GM19025 (cell line): ENCODE measurements around the gene THEMIS.
"Not testable (repeated sequence)": the region's sequence is repeated elsewhere in the genome, so short reads cannot be mapped to it uniquely, and the experiment has no call there.

ENCODE experiments used
- ATAC-seq: cut with Tn5 transposase; IDR thresholded peaks from one replicate; pipeline ENCODE4 v1.9.1; 2021; ENCODE audit warnings: mild to moderate bottlenecking, low read depth, moderate library complexity; ENCODE audit not compliant: unreplicated experiment

THEMIS gene, protein sequence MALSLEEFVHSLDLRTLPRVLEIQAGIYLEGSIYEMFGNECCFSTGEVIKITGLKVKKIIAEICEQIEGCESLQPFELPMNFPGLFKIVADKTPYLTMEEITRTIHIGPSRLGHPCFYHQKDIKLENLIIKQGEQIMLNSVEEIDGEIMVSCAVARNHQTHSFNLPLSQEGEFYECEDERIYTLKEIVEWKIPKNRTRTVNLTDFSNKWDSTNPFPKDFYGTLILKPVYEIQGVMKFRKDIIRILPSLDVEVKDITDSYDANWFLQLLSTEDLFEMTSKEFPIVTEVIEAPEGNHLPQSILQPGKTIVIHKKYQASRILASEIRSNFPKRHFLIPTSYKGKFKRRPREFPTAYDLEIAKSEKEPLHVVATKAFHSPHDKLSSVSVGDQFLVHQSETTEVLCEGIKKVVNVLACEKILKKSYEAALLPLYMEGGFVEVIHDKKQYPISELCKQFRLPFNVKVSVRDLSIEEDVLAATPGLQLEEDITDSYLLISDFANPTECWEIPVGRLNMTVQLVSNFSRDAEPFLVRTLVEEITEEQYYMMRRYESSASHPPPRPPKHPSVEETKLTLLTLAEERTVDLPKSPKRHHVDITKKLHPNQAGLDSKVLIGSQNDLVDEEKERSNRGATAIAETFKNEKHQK

DNA sequence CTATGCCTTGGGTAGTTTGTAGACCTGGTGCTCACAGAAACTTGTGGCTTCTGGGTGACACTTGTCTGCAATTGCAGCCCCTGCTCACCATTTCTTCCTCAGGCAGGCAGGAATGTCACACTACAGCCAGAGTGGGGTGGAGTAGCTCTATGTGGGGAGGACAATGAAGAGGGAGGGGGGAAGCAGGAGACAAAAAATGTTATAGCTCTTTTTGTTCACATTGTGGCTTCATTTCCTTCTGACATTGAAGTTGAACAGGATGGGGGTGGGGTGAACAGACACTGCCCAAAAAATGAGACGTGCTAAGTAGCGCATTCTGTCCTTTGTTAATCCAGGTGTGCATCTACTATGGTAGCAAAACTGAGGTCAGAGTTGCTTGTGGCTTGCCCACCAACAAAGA lies at the start of gene THEMIS:
Gene THEMIS (minus strand): TSS at position 124 of the 400 bp plus-strand sequence. CDS start 126 bp downstream, outside the sequence.
- no peak for ATAC-seq

DNA sequence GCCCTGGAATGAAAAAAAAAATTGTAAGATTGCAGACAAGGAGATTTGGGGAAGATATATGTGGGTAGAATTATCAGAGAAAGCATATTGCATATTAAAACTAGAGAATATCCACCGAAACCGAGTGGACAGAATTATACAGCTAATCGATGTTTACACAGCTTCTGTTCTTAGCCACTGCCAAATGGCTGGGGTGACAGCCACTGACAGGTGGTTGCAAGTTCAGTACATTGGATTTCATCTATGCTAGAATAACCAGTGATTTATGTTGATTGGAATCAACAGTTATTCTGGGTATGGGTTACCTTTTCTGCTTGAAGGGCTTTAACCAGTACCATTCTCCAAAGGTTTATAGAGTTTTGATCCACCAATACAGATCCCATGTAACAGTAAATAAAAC lies 48.4 kb upstream of the THEMIS start:
- no peak for ATAC-seq

DNA sequence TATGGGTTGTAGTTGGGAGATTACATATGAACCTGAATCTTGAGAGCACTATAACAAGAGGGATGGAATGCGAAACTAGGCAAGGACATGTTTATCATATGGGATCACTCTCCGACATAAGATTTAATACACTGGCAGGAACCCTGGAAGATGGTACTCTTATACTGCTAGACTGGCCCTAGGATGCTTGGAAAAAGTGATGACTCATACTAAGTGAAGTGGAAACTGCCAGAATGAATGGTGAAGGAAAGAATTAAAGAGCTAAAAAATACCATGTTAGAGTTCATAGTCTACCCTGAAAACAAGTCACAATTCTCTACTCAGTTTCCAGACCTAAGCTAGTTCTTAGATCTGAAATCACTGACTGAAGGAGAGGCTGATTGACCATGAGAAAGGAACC lies 45.5 kb upstream of the THEMIS start:
- no peak for ATAC-seq

DNA sequence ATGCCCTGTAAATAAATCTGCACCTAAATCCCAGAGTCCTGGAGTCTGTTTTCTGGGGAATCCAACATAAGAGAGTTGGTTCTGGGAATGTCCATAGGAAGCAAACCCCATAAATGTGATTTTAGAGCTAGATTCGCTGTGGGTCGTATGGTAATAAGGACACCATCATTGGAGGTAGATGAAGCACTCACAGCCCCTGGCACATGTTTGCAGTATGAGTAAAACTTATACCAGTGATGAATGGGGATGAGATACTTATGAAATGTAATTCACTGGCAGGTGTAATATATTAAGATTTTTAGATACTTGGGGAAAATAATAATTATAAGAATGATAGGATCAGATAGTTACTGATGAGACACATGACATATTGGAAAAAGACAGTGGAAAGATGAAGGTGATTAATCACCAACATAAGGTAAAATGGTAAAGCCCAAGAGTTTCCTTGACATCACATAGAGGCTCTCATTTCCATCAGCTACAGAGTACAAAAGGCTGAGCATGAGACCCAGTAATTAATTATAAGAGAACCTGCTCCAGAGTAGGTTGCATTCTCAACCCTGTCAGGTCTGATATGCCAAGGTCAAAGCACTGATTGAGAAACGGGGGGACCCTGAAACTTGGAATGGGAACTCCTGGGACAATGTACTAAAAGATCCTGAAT lies 44.7 kb upstream of the THEMIS start:
- no peak for ATAC-seq

DNA sequence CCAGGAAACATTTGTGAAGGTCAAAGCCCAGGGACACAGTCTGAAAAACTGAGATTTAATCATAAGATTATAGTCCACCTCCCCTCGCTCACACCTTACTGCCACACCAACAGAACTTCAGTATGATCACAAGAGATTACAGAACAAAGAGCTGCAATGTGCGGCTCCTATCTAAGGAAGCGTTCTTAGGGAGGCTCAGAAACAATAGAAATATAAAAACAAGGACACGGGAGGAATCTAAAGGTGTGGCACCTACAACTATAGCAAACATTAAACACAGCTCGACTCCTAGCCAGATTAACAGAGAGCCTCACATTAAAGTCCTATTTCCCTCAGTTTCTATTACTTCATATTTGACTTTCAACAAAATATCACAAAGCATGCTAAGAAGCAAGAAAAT lies 40.4 kb upstream of the THEMIS start:
- ATAC-seq = no peak

DNA sequence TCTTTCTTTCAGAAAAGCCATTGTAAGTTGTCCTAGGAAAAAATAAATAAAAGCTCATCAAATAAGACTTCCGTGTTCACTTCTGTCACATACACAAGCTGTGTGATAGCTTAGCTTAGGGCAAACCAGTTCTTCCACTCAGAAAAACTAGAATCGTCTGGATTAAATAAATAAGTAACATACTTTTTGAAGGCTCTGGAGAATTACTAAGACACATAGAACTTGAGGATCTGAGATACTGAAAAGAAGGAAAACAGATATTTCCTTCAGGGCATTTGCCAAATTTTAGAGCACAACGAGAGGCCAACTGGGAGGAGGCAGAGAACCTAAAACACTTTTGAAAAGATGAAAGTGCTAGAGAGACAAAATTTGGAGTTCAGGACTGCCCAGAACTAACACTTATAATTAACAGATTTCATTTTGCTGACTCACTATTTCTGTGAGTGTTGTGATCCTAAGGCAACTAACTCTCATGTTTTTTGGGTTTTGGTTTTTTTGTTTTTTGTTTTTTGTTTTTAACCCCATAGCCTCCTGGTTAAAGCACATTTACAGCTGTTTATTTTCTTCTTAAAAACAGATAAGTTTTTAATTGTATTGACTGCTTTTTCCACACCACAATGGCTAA lies 38.7 kb upstream of the THEMIS start:
- ATAC-seq = no peak

DNA sequence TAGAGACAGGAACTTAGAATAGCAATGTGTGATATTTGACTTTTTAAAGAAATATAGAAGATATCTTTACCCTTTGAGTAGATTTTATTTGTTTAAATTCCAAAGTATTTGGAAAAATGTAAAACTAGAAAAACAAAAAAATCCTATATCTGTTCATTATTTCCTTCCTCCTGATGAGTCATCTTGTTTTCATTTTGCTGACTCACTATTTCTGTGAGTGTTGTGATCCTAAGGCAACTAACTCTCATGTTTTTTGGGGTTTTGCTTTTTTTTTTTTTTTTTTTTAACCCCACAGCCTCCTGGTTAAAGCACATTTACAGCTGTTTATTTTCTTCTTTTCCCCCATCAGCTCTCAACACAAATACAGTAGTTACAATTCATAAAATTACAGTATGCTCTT lies 37.8 kb upstream of the THEMIS start:
- ATAC-seq = no peak

DNA sequence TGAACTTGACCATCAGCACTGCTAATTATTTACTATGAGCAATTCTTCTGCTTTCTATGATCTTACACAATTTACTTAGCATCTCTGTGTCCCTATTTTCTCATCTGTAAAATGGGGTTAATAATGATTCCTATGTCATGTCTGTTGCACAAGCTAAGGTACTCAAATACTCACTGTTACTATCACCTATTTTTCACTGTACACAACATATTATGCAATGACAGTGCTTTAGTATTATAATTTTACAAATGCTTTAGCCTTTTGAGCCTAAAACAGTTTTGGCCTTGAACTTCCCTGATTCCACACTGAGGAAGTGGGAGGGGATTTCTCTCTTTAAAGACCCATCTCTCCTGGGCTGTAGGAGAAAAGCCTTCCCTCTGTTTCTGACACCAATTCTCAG lies 36.9 kb upstream of the THEMIS start:
- no peak for ATAC-seq

DNA sequence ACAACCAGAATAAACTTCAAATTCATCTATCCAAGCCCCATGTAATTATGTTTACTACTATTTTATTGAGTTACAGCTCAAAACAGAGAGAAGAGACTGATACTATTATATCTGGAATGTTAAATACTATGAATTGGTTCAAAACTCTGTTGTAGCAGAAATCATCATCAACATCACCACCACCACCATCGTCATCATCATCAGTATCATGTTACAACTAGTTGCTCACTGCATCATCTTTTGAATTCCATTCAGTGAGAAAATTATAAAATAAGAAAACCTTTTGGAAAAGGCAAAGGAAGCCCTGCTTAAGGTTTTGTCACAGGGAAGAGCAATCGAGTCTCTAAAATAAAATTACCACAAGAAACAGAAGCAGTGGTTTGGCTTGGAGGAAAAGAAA lies 36.2 kb upstream of the THEMIS start:
- no peak for ATAC-seq

DNA sequence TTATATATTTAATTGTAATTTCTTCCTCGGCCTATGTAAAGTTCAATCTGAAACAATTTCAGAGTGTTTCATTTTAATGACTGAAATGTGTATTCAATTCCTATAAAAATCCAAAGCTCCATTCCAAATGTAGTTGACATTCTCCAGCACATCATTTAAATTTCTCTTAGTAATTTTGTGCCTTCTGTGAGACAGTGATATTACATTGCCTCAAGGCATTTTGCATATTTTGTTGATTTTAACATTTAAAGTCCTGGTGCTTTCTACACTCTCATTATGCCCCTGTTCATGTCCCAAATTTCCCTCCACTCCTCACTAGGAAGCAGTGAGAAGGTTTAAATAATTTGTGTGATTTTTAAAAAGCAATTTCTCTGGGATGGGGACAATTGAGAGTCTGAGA lies 34.1 kb upstream of the THEMIS start:
- no peak for ATAC-seq

DNA sequence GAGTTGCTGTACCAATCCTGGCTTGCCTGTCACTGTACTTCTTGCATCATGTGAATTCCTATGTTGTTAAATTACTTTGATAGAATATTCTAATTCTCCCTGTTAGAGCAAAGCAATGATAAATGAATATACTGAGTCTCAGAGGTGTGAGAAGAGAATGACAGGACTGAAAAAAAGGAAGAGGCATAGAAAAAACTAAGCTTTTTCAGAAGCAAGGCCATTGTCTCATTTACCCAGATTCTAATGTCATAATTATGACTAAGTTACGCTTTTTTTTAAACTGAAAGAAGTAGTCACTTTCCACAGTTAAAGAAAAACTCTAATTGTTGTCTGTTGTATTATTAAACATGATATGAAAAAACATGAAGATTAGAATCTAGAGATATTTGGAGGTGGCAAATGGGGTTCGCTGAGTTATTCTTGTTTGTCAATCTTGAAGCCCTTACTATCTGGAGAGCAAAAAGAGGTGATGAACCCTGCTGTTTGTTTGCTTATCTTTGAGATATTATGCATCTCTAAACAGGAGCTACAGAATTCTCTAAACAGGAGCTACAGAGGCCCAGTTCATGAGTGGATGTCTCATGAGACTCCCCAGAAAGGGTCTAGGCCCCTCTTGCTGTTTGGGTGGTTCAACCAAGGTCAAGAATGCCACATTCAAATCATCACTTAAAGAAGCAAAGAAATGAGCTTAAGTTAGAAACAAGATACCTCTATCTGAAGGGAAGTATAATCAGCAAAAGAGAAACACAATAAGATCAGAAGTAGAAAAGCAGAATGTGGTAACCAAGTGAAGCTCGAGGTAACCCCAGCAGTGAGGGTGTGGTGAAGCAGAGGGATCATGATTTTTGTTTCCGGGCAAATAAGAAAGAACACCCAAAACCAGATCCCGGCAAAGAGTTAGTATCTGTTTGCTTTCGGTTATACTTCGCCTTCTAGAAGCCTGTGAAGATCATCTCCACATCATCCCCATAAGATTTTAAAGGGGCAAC lies 33.3 kb upstream of the THEMIS start:
- no peak for ATAC-seq

DNA sequence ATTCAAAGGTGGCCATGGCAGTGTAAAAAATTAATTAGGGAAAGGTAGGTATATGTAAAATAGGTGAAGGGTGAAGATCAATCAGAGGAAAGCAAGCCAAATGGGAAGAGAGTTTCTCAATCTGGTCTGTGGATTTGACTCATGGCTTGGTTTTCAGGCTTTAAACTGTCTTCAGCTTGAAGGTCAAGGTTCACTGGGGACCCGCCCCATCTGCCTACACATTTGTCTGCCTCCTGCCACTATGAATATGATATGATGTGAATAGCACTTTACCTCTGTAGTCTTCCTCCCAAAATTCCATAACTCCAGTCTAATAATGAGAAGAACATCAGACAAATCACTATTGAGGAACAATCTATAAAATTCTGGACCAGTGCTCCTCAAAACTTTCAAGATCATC lies 32.3 kb upstream of the THEMIS start:
- no peak for ATAC-seq

DNA sequence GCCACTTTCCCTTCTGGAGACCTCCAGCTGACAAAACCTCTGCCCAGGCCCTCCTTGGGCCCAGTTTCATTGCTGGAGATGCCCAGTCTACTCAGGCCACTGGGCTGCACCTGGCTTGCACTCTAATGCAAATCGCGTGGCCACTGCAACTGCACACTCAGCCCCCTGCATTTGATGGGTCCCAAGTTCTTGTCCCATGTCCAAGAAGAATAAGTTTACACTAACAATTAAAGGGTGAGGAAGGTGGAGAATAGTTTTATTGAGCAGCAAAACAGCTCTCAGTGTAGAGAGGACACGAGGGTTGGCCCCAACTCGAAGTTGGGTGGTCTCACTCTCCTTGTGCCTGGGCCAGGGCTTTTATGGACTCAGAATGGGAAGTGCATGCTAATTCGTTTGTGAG lies 31.9 kb upstream of the THEMIS start:
- ATAC-seq = no peak

DNA sequence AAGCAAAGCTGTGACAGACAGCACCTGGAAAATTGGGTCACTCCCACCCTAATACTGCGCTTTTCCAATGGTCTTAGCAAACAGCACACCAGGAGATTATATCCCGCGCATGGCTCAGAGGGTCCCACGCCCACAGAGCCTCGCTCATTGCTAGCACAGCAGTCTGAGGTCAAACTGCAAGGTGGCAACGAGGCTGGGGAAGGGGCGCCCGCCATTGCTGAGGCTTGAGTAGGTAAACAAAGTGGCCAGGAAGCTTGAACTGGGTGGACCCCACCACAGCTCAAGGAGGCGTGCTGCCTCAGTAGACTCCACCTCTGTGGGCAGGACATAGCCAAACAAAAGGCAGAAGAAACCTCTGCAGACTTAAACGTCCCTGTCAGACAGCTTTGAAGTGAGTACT lies 25.6 kb upstream of the THEMIS start:
- ATAC-seq = not testable (repeated sequence)

DNA sequence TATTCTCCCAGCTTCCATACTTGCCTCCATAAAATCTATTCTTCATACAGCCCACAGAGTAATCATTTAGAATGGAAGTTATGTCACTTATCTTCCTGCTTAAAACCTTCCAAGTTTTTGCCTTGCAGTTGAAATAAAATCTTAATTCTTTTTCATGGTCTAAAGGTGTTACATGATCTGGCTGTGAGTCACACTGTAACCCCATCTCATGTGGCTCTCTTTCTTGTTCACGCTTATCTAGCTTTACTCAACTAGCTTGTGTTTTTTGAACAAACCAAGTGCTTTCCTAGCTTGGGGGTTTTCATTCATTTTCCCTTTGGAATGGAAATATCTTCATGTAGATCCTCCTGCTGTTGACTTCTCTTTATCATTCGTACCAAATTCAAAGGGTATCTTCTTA lies 23.6 kb upstream of the THEMIS start:
- ATAC-seq = no peak

DNA sequence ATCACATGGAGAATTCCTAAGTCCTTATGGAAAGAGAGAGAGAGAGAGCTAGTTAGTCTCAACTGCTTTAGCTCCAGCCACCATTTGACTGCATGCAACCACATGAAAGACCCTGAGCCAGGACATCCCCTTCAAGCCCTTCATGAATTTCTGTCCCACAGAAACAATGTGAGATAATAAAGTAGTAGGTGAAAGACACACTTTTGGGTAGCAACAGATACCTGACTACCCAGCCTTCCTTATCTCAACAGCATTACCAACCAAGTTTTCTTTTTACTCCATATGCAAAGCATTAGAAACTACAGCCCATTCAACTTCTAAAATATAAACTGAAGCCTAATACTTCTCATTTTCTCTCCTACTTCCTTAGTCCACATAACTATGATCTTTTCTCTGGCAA lies 23.2 kb upstream of the THEMIS start:
- ATAC-seq = no peak

DNA sequence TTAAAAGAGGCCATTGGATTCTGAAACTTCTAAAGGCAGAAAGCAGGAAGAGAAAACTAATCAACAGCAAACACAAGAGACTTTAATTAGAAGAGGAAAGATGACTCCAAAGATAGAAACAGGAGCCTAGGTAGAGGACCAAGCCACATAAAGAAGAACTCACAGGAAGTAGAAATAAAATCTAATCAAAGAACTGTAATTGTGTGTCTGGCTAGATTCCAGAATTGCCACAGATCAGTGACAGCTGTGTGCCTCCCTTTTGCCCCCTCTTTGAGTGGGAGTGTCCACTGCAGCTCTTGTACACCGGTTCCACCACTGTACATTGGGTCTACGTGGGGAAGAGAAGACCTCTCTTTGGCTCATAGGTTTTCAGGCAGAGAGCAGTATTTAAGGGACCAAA lies 22.3 kb upstream of the THEMIS start:
- no peak for ATAC-seq

DNA sequence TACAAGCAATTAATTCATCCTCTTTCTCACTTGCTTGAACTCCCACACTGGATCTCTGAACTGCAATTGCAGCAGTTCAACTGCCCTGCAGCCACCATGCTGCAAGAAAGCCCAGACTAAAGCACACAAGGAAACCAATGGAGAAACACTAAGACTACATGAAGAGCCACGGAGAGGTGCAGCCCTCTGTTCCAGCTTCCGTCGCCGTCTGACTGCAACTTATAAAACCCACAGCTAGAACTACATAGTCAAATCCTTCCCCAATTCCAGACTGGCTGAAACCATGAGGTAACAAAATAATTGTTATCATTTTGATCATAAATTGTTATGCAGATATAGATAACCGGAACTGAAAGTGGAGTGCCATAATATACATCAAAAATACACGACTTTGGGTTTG lies 21.1 kb upstream of the THEMIS start:
- ATAC-seq = no peak

DNA sequence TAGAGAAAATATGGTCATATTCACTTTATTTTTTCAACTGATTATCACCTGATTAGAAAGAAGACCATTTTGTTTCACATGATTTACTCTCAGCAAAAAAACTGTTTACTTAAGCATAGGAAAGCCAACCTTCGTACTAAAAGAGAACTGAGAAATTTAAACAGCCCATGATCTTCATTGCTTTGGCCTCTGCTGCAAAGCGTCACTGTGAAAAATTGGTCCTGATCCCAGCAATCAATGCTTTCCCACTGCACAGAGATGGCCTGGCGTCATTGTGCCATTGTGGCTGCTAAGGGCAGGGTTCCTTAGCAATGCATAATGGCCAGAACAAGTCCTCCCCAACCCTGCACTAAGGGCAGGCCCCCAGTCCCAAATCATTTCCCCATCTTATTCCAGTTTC lies 19.9 kb upstream of the THEMIS start:
- no peak for ATAC-seq
